PC-3 (cell line): ENCODE measurements around the gene FAM131C. TPM values are rescaled to one million over a fixed set of nuclear protein-coding genes. Genes with fewer than 3 reads are reported as not detected.

Experiments
- ATAC-seq: fragments of 200-7000 bp; cut with Tn5 transposase; 2 replicates; pipeline ENCODE4 v1.9.1; 2020; ENCODE audit warnings: mild to moderate bottlenecking, moderate library complexity
- BruUV-seq: library from RNA; stranded (reverse); fragments of 400-500 nt; replicated peaks from 2 replicates; lab custom pipeline; 2021; lab: Mats Ljungman, UMichigan
- CTCF ChIA-PET: fragments of 300-600 bp; sonication (Branson Sonifier 250); formaldehyde crosslinking; loops from one replicate; lab custom pipeline; 2022; ENCODE audit warnings: antibody characterized with exemption; lab: Charles Lee
- POLR2A ChIA-PET: fragments of 300-600 bp; sonication (Branson Sonifier 250); formaldehyde crosslinking; loops from one replicate; lab custom pipeline; 2022; ENCODE audit warnings: antibody characterized with exemption; ENCODE audit not compliant: unreplicated experiment; lab: Charles Lee
- DNase-seq: peaks from one replicate; pipeline ENCODE4 v3.0.0-alpha.2; 2015
- H2AFZ ChIP-seq: fragments of 300-600 bp; sonication (generic); 2 replicates; pipeline ENCODE4 v1.6.0; 2016; ENCODE audit warnings: antibody characterized with exemption, low read length
- H3F3A ChIP-seq: fragments of 300-600 bp; sonication (generic); one replicate; pipeline ENCODE4 v1.6.0; 2017; ENCODE audit warnings: antibody characterized with exemption, low read length, control low read depth, mild to moderate bottlenecking; ENCODE audit not compliant: unreplicated experiment
- H3K27ac ChIP-seq: fragments of 300-600 bp; sonication (generic); 2 replicates; pipeline ENCODE4 v1.5.1; 2016; ENCODE audit warnings: mild to moderate bottlenecking, low read length
- H3K27me3 ChIP-seq: fragments of 300-600 bp; sonication (generic); 2 replicates; pipeline ENCODE4 v1.6.1; 2016; ENCODE audit warnings: low read length, mixed read lengths
- H3K36me3 ChIP-seq: fragments of 300-600 bp; sonication (generic); 2 replicates; pipeline ENCODE4 v1.6.1; 2016; ENCODE audit warnings: low read depth, mixed run types, low read length, mixed read lengths
- H3K4me1 ChIP-seq: fragments of 300-600 bp; sonication (generic); 2 replicates; pipeline ENCODE4 v1.5.1; 2016; ENCODE audit warnings: low read length; ENCODE audit not compliant: insufficient read depth
- H3K4me2 ChIP-seq: fragments of 300-600 bp; sonication (generic); 2 replicates; pipeline ENCODE4 v1.6.0; 2016; ENCODE audit warnings: low read length
- H3K4me3 ChIP-seq: fragments of 300-600 bp; sonication (generic); 2 replicates; pipeline ENCODE4 v1.5.1; 2016; ENCODE audit warnings: mild to moderate bottlenecking, low read length, mixed read lengths
- H3K79me2 ChIP-seq: fragments of 300-600 bp; sonication (generic); 2 replicates; pipeline ENCODE4 v1.6.1; 2017; ENCODE audit warnings: low read length, mixed read lengths
- H3K9ac ChIP-seq: fragments of 300-600 bp; sonication (generic); 2 replicates; pipeline ENCODE4 v1.6.0; 2016; ENCODE audit warnings: mild to moderate bottlenecking, low read length
- H3K9me2 ChIP-seq: fragments of 300-600 bp; sonication (generic); replicated peaks from 2 replicates; pipeline ENCODE4 v1.6.1; 2016; ENCODE audit warnings: mixed run types, low read length, mixed read lengths
- H3K9me3 ChIP-seq: fragments of 300-600 bp; sonication (generic); 2 replicates; pipeline ENCODE4 v1.6.1; 2016; ENCODE audit warnings: low read length, mixed read lengths
- H4K20me1 ChIP-seq: fragments of 300-600 bp; sonication (generic); 2 replicates; pipeline ENCODE4 v1.6.1; 2016; ENCODE audit warnings: low read length, mixed read lengths
- EZH2 ChIP-seq: fragments of 300-600 bp; sonication (generic); IDR thresholded peaks from one replicate; pipeline ENCODE4 v1.6.1; 2017; ENCODE audit warnings: antibody characterized with exemption, mild to moderate bottlenecking, low read length; ENCODE audit not compliant: unreplicated experiment
- EZH2phosphoT487 ChIP-seq: fragments of 300-600 bp; sonication (generic); IDR thresholded peaks from 2 replicates; pipeline ENCODE4 v1.6.1; 2018; ENCODE audit warnings: mild to moderate bottlenecking, antibody characterized with exemption, low read length, borderline replicate concordance
- intact Hi-C: fragments of 100-400 bp; cut with micrococcal nuclease; formaldehyde crosslinking; loops from 2 replicates; pipeline ENCODE4 v1.9.0; 2023
- total RNA-seq: library from RNA; depleted of rRNA; stranded (reverse); fragments of >200 nt; gene quantifications from 2 replicates; pipeline ENCODE4 v1.2.3, GENCODE V29; 2014
- TF ChIP-seq, protein P1 (sequence below): fragments of 300-600 bp; sonication (generic); conservative IDR thresholded peaks from 2 replicates; pipeline ENCODE4 v1.5.1; 2017; ENCODE audit warnings: antibody characterized with exemption, low read depth, mild to moderate bottlenecking, low read length

FAM131C gene
- total RNA-seq, 1 experiment from 2014 or later = 7.7 TPM

DNA sequence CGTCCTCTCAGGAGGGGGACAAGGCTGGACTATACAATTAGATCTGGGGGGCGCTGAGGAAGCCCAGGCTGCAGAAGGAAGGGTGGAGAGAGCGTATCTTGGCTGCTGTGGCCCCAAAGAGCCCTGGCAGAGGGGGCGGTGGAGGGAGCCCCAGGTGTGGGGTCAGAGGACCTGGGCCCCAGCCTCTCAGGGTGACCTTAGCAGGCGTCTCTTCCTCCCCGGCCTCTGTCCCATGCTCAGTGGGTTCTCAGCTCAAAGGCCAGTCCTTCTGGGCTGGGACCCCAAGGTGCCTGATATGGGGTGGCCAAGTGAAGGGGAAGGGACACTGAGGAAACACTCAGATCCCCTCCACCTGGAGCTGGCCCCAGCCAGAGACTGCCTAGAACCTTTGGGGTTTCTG lies 1.8 kb downstream of the FAM131C start:
- H3K4me2 ChIP-seq = no peak overlapping the region
- CTCF ChIA-PET = no interaction called here

DNA sequence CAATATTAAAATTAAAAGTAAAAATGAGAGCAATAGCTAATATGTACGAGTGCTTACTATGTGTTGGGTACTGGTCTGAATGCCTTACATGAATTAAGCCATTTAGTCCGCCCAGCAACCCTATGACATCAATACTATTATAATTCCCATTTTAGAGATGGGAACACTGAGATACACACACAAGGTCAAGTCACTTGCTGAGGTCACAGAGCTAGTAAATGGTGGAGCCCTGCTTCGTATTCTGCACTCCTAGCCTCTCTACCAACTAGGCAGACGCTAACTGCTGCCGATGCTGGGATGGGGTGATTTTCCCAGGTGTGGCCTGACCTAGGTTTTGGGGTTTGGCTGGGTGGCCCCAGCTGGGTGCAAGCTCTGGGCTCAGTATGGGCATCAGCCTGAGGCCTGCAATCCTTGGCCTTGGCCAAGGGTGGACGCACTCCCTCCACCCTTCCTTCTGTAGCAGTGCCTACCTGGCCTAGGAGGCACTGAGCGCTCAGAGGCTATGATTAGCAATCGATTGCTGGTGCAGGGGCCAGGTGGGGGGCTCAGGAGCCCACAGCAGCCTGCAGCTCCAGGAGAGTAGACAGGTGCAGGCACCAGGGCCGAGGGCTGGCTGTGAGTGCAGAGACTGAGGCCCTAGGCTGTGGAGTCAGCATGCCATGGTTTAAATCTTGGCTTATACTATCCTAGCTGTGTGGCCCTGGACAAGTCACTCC lies 2.7 kb downstream of the FAM131C start:
- H3K9me2 ChIP-seq = no peaks in the 10 kb centered on the region
- CTCF ChIA-PET = no interaction called here
- no peaks in the 10 kb centered on the region for H3K79me2 ChIP-seq
- H3K4me1 ChIP-seq = peaks cover 11% of the 10 kb centered on the region
- intact Hi-C loops = no loop called here
- H3F3A ChIP-seq = peaks cover 4% of the 10 kb centered on the region
- no peak overlapping the region for H3K4me3 ChIP-seq
- no peak overlapping the region for H3K9ac ChIP-seq
- DNase-seq (no peak), ATAC-seq (no peak)
- H3K36me3 ChIP-seq = no peaks in the 10 kb centered on the region
- H2AFZ ChIP-seq = no peak overlapping the region
- no peak overlapping the region for H3K27ac ChIP-seq
- no peaks in the 10 kb centered on the region for H3K27me3 ChIP-seq
- POLR2A ChIA-PET = no interaction called here
- no TSS peak for BruUV-seq
- no peak overlapping the region for H3K4me2 ChIP-seq
- no peak for TF ChIP-seq EZH2
- TF ChIP-seq EZH2phosphoT487 = no peak
- TF ChIP-seq, protein P1, sequence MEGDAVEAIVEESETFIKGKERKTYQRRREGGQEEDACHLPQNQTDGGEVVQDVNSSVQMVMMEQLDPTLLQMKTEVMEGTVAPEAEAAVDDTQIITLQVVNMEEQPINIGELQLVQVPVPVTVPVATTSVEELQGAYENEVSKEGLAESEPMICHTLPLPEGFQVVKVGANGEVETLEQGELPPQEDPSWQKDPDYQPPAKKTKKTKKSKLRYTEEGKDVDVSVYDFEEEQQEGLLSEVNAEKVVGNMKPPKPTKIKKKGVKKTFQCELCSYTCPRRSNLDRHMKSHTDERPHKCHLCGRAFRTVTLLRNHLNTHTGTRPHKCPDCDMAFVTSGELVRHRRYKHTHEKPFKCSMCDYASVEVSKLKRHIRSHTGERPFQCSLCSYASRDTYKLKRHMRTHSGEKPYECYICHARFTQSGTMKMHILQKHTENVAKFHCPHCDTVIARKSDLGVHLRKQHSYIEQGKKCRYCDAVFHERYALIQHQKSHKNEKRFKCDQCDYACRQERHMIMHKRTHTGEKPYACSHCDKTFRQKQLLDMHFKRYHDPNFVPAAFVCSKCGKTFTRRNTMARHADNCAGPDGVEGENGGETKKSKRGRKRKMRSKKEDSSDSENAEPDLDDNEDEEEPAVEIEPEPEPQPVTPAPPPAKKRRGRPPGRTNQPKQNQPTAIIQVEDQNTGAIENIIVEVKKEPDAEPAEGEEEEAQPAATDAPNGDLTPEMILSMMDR = no peak
- no peaks in the 10 kb centered on the region for H3K9me3 ChIP-seq
- H4K20me1 ChIP-seq = no peaks in the 10 kb centered on the region

More for the DNA sequence above, 1.8 kb downstream of the FAM131C start:
- no peaks in the 10 kb centered on the region for H4K20me1 ChIP-seq
- H3K4me1 ChIP-seq = peaks cover 19% of the 10 kb centered on the region
- H3K9me2 ChIP-seq = no peaks in the 10 kb centered on the region
- DNase-seq (no peak), ATAC-seq (no peak)
- no peak overlapping the region for H3K4me3 ChIP-seq
- H3K27me3 ChIP-seq = no peaks in the 10 kb centered on the region
- POLR2A ChIA-PET = no interaction called here
- H3K79me2 ChIP-seq = no peaks in the 10 kb centered on the region
- intact Hi-C loops = no loop called here
- H3K9ac ChIP-seq = no peak overlapping the region
- H3K36me3 ChIP-seq = no peaks in the 10 kb centered on the region
- no peak overlapping the region for H2AFZ ChIP-seq
- no peak for TF ChIP-seq EZH2phosphoT487
- TF ChIP-seq EZH2 = no peak
- TF ChIP-seq, protein P1 = no peak
- peaks cover 4% of the 10 kb centered on the region for H3F3A ChIP-seq
- no peaks in the 10 kb centered on the region for H3K9me3 ChIP-seq
- no peak overlapping the region for H3K27ac ChIP-seq
- no TSS peak for BruUV-seq
